HG02610 (cell line): Measurements from ENCODE around the gene RUNX2.

Source experiments
- ATAC-seq: cut with Tn5 transposase; IDR thresholded peaks from one replicate; pipeline ENCODE4 v1.9.1; 2021; ENCODE audit warnings: mild to moderate bottlenecking, moderate library complexity; ENCODE audit not compliant: unreplicated experiment

The RUNX2 gene

GRCh38 chr6:45430590-45431202 lies 102.6 kb downstream of the RUNX2 start:
- ATAC-seq, result no peak

- no peak for ATAC-seq
Observed at GRCh38 chr6:45431317-45432065, 103.4 kb downstream of the RUNX2 start.

- no peak for ATAC-seq
Observed at GRCh38 chr6:45432977-45433376, 104.8 kb downstream of the RUNX2 start.

GRCh38 chr6:45433533-45434380 lies 105.6 kb downstream of the RUNX2 start:
- ATAC-seq, result no peak

DNA sequence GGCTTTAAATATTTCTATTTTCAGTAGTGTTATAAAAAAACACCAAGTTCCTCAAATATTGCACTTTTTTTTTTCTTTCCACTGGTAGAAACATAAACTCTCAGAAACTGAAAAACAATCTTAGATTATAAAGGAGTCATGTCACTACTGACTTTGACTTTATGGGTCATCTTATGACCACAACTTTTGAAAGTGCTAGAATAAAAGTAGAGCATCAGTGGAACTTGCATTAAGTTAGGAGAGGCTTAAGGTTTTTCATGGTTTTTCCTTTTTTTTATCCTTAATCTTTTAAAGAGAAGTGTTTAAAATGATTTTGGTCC lies 106.2 kb downstream of the RUNX2 start:
- no peak for ATAC-seq

DNA sequence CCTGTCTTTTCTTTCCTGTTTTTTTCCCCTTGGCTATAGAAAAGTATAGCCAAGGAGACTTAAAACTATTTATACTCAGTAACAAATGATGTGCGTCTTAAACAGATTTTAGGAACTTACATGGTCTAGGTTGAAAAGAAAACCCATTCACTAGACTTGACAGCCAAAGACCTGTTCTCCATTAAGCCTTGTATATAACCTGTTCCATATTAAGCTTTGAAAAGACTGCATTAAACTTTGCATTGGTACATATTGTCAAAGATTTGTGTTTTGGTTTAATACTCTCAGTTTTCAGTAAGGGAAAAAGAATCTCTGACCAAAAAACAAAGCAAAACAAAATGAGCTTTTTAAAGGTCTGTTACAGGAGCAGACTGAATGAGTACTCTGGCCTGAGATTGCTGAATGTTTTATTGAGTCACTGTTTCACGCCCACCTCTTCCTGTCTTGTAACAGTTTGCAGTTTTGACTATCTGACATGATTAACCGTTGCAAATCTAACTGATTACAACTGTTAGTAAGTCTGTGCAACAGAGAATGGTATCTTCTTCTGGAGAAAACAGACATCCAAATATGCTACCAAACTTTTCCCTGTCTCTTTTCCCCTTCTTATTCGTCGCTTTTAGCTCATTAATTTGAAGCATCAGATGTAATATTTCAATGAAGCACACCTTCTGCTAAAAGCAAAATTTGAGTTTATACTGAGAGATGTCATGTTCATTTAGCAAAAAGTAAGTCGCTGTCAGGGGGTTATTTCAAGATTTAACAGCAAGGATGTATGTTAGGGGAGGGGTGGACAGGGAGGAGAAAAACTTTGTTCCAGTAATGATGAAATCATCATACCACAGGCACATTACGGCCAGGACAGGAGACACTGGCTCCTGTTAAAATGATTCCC lies 108.7 kb downstream of the RUNX2 start:
- ATAC-seq, result no peak

- ATAC-seq, result no peak
Observed at GRCh38 chr6:45437439-45437815, 109.3 kb downstream of the RUNX2 start.

DNA sequence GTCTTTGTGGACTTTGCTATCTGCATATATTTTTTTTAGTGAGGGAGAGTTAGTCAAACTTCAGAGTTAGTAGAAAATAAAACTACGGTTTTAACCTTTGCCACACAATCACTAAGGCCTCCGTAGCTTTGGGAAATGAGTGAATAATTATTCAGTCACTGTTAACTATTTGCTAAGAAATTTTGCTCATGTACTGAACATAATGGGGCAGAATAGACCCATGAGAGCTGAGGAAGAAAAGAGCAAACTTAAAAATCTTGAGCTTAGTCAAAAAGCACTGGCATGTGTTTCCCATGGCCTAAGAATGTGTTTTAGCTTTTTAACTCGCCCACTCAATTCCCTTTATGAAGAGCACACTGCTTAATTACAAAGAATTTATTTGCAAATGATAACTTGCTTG lies 110.0 kb downstream of the RUNX2 start:
- ATAC-seq, result no peak

DNA sequence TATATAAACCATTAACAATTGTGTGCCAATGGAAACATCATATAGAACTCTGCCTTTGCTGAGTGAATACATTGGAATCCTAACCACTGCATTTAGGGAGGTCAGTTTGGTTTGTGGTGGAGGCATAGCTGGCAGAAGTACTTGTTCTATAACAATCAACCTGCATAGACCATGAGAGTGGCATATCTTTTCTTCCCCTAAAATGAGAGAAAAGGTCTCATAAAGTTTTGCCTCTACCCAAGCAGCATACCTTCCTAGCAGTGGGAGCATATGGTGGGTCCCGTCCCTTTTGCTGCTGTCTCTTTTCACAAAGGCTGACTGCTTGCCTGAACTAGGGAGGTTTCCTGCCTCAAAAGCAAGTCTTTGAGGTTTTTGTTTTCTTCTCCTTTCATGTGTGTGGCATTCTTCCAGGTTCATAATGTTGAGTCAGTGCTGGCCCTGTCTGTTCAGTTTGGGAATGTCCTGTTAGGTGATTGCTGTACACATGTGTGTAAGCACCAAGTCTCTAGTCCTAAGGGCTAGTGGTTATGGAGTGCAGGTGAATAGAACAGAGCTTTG lies 110.8 kb downstream of the RUNX2 start:
- no peak for ATAC-seq

DNA sequence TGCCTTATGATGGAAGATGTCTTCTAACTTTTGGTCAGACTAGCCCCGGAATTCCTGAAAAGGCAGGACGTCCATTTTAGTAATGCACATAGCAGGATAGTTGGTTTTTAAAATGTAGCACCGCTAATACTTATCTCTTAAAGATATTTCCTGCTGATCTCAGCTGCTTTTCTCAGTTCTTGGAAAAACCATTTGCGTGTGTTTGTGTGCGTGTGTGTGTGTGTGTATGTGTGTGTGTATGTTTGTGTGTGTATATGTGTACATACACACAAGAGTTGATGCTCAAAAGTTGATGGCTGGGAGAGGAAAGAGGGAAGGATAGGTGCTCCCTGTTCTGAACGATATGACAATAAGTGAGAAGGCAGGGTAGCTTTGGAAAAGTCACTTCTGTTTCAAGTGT lies 111.3 kb downstream of the RUNX2 start:
- no peak for ATAC-seq

DNA sequence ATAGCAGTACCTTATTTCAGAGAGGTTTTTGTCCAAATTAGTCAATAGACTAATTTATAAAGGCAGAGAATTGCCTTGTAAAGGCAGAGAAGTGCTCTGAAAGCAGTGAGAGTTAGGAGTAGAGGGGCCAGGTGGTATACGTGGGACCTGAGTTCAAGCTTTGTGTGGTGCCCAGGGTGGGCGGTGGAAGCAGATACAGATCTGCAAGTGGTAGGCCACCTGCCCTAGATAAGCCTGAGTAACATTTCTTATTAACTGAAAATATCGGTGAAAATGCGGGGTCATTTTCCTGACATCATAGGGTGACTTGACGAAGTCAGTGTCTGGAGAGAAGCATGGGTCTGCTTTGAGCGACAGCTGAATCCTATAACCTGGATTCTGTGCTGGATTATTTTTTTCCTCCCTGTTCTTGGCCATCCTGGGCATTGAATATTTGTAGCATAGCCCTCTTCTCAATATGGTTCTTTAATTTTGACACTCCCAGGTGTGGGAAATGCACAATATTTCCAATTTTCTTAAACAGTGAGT lies 111.8 kb downstream of the RUNX2 start:
- no peak for ATAC-seq

DNA sequence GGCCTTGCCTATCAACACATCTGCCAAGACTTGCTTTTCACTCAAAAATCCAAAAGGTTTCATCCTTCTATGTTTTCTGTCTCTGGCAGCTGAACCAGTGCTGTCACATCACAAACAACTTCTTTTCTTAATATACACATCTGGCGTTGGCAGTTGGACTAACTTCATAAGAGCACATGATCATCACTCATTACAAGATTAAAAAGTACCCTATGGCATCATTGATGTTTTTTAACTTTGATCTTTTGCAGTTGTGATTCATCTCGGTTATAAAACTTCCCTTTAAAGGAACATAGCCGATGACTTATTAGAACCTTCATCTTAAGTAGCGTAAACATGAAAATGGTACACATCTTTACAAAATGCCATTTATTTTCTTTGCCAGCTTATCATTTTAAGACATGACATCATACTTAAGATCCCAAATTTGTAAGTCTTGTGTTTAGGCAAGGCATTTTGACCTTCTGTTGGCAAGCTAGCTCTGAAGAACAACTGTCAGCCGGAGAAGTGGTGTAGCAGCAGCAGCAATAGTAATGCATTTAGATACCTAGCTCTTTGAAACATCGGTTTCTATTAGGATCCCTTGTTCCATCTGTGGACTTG lies 113.8 kb downstream of the RUNX2 start:
- no peak for ATAC-seq

DNA sequence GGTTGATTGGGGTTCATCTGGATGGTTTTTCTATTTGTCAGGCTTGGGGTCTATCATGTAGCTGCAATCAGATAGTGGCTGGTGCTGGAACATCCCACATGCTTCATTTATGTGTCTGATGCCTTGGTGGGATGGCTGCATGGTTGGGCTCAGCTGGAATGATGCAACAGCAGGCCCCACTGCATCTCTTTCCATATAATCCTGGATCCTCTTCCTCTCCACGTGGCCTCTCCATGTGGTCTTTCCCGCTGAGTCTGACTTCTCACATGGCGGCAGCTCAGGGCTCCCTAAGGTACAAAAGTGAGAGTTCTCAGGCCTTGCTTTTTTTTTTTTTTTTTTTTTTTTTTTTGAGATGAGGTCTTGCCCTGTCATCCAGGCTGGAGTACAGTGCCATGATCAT lies 114.6 kb downstream of the RUNX2 start:
- ATAC-seq, result no peak

DNA sequence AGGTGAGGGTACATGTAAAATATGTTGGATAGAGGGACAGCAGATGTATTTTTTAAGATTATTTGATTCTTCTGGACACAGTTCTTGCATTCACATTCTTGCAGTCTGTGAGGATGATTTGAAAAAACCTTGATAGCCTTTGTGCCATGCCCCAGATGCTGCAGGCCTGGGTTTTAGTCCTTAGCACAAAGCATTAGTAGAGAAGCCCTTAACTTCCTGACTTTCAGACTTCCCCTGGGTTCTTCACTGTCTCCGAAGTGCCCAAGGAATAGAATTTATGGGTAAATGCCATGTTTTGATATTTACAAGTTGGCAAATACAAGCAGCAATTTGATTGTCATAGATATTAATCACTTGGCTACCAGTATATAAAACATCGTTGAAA lies 117.2 kb downstream of the RUNX2 start:
- no peak for ATAC-seq

- ATAC-seq, result no peak
Observed at GRCh38 chr6:45445749-45446549, 117.8 kb downstream of the RUNX2 start.

- ATAC-seq, result no peak
Observed at GRCh38 chr6:45447005-45447404, 118.9 kb downstream of the RUNX2 start.

DNA sequence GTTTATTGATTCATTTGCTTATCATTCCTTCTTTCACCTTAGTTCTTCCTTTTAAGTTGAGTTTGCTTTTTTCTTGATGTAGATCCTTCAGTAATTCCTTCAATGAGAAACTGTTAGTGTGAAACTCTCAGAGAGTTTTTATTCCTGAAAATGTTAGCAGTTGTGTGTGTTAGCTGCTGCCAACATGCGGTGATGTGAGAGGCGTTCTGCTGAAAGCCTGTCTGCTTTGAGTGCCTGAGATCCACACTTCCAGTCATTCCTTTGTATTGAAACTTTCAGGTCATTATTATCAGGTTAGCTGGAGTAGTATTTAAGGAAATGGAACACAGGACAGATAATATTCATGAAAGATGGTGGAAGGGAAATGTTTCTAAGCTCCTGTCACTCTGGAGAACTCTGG lies 119.6 kb downstream of the RUNX2 start:
- no peak for ATAC-seq

DNA sequence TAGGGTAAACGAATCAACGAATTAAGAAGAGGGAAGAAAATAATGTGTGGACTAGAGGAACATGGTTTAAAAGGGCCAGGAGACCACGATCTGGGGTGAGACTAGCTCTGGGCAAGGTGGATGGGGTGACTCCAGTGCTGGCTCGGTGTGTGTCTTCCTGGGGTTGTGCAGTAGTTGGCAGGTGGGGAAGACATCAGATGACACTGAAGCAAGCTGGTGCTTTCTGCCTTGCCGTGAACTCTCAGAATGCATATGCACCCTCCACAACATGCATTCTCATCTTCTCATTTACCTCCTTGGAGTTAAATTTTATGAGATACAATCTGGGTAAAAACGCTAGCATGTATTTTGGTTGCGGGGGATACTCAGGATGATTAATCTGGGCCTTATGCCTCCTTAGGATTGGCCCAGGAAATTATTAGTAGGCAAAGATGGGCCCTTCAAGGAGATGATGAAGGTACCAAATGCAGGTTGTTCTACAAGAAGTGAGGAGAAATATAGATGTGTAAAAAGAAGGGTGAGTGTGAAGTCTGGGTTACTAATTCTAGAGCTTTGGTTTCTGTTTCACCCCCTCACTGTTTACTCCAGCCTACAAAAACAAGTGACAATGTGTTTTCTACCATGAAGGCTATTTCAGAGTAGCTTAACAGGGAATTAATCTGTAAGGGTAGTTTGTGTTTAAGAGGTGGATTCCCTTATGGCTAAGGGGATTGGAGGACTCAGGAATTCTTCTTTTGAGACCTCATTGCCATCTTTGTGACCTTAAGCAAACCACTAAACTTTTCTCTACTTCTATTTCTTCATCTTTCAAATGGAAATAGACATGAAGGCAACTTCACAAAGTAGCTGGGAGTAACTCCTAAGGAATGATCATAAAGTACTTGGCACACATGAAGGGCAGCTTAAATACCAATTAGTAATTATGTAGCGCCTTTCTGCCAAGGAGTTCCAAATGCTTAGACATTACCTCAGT lies 120.6 kb downstream of the RUNX2 start:
- no peak for ATAC-seq
